Spinal cord (tissue), 10 donors: Measurements from ENCODE around the gene STIM2. TPM values are rescaled to one million over a fixed set of nuclear protein-coding genes. Genes with fewer than 3 reads are reported as not detected.

Experiments used
- DNase-seq, 6 donors: peaks; one replicate each; pipeline versions ENCODE4 v3.0.0 to v3.0.0-alpha.2; 2013 to 2015; ENCODE audit warnings: low spot score in 6 of 6, low read depth in 4 of 6
- H3K27ac ChIP-seq: one replicate; pipeline ENCODE4 v1.5.1; 2013; ENCODE audit warnings: low read depth, low read length, control low read depth
- H3K27me3 ChIP-seq: one replicate; pipeline ENCODE4 v1.6.1; 2013; ENCODE audit warnings: low read length; ENCODE audit not compliant: control insufficient read depth, insufficient read depth
- H3K36me3 ChIP-seq: one replicate; pipeline ENCODE4 v1.6.1; 2013; ENCODE audit warnings: low read length; ENCODE audit not compliant: control insufficient read depth, insufficient read depth
- H3K4me1 ChIP-seq: one replicate; pipeline ENCODE4 v1.6.1; 2013; ENCODE audit warnings: low read length; ENCODE audit not compliant: control insufficient read depth, insufficient read depth
- H3K4me3 ChIP-seq: one replicate; pipeline ENCODE4 v1.5.1; 2013; ENCODE audit warnings: low read depth, low read length, control low read depth
- H3K9me3 ChIP-seq: one replicate; pipeline ENCODE4 v1.6.1; 2013; ENCODE audit warnings: low read length; ENCODE audit not compliant: control insufficient read depth, insufficient read depth
- WGBS: methylation state at CpG from one replicate; pipeline ENCODE4 v1.1.5; 2013; ENCODE audit warnings: missing lambda C conversion rate; ENCODE audit not compliant: insufficient coverage; 5-methylcytosine and 5-hydroxymethylcytosine counted together
- polyA plus RNA-seq, 2 donors: library from polyadenylated mRNA; unstranded; fragments of 120-200 nt; gene quantifications; one replicate each; pipeline ENCODE4 v1.2.1, GENCODE V29; 2013; ENCODE audit not compliant: insufficient read length in 2 of 2
- total RNA-seq, 2 donors: library from RNA; depleted of rRNA in 1 of 2; stranded (reverse); fragments of 120-200 nt in 1 of 2; fragments of >200 nt in 1 of 2; gene quantifications; one replicate each; pipeline versions ENCODE4 v1.2.3 to v1.2.4, GENCODE V29; 2013 to 2014
- donor health status: healthy.

The STIM2 gene
- total and polyA plus RNA-seq, 4 donors: 27.3 to 69.5 (median 44.2) TPM

DNA sequence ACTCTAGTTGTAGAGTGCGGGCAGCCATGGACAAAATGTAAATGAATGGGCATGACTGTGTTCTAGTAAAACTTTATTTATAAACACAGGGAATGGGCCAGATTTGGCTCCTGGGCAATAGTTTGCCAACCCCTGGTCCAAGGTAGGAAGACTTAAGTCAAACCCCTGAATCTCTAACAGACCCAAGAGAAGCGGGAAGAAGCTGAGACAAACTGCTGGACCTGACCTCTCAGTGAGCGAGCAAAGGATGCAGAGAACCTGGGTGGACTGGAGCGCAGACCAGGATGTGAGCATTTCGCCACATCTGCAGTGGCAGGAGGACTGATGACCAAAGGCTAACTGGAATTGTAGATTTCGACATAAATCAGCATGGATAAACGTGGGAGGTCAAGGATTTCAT is 201.6 kb downstream of the STIM2 start:
- DNase-seq: no peak
- Histone ChIP-seq H3K9me3 (no peaks in the 10 kb centered on the region), H3K4me1 (no peaks in the 10 kb centered on the region), H3K27me3 (no peaks in the 10 kb centered on the region), H3K4me3 (no peak overlapping the region), H3K36me3 (no peaks in the 10 kb centered on the region), H3K27ac (no peak overlapping the region)
- WGBS: 98% methylated on average over 4 of the region's 7 CpGs

DNA sequence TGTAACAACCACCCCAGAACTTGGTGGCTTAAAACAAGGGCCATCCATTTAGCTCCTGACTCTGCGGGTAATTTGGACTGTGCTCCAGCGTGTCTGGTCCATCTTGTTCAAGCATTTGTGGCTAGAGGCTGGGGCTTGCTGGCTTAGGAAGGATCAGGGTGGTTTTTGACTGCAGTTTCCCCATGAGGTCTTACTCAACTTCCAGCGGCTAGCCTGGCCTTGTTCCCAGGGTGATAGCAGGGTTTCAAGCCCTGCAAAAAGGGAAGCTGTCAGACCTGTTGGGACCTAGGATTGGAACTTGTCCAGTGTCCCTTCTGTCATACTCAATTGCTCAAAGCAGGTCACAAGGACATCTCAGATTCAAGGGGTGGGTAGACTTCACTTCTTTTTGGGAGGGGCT is 205.9 kb downstream of the STIM2 start:
- Histone ChIP-seq H3K27me3 (no peaks in the 10 kb centered on the region), H3K27ac (no peak overlapping the region), H3K4me3 (no peak overlapping the region), H3K4me1 (no peaks in the 10 kb centered on the region), H3K9me3 (no peaks in the 10 kb centered on the region), H3K36me3 (no peaks in the 10 kb centered on the region)
- no peak for DNase-seq
- WGBS: 100% methylated on average over 2 of the region's 3 CpGs

- no peak overlapping the region for H3K4me3 ChIP-seq
These were observed 207.7 kb downstream of the STIM2 start for GRCh38 chr4:27068151-27068867.

More at GRCh38 chr4:27068151-27068867, 207.7 kb downstream of the STIM2 start:
- no peaks in the 10 kb centered on the region for H3K36me3 ChIP-seq
- H3K9me3 ChIP-seq: no peaks in the 10 kb centered on the region
- H3K27ac ChIP-seq: no peak overlapping the region
- no peak for DNase-seq
- 83% methylated on average over 8 of the region's 14 CpGs for WGBS
- no peaks in the 10 kb centered on the region for H3K27me3 ChIP-seq
- no peaks in the 10 kb centered on the region for H3K4me1 ChIP-seq
